AG04449 (cell line): Measurements from ENCODE around the gene PCED1B.

Experiments used
- CTCF ChIA-PET: fragments of 350-600 bp; formaldehyde crosslinking; extraction: SDS; loops from one replicate; lab custom pipeline; 2021; ENCODE audit warnings: antibody characterized with exemption; lab: Yijun Ruan, JAX
- POLR2A ChIA-PET: fragments of 400-600, 350-600 bp; formaldehyde crosslinking; extraction: SDS; loops from one replicate; lab custom pipeline; 2020; ENCODE audit warnings: antibody characterized with exemption, inconsistent platforms; lab: Yijun Ruan, JAX
- DNase-seq: peaks from one replicate; pipeline ENCODE4 v3.0.0-alpha.2; 2010; ENCODE audit warnings: low read depth, low spot score
- H3K4me3 ChIP-seq: 2 replicates; pipeline ENCODE4 v1.5.1; 2011; ENCODE audit warnings: low read depth, mild to moderate bottlenecking, control low read depth, low read length
- TF ChIP-seq, protein P1 (sequence below): IDR thresholded peaks from one replicate; pipeline ENCODE4 v1.5.1; 2011; ENCODE audit warnings: mild to moderate bottlenecking, moderate library complexity, low read length, control low read depth, inconsistent platforms; ENCODE audit not compliant: insufficient read depth; ENCODE audit errors: missing control alignments

The PCED1B gene

GRCh38 chr12:47124451-47124850 lies 45.0 kb downstream of the PCED1B start:
- no peak overlapping the region for H3K4me3 ChIP-seq
- POLR2A ChIA-PET: no interaction called here
- DNase-seq: peak; percentile 17
- CTCF ChIA-PET: no interaction called here
- TF ChIP-seq, protein P1, sequence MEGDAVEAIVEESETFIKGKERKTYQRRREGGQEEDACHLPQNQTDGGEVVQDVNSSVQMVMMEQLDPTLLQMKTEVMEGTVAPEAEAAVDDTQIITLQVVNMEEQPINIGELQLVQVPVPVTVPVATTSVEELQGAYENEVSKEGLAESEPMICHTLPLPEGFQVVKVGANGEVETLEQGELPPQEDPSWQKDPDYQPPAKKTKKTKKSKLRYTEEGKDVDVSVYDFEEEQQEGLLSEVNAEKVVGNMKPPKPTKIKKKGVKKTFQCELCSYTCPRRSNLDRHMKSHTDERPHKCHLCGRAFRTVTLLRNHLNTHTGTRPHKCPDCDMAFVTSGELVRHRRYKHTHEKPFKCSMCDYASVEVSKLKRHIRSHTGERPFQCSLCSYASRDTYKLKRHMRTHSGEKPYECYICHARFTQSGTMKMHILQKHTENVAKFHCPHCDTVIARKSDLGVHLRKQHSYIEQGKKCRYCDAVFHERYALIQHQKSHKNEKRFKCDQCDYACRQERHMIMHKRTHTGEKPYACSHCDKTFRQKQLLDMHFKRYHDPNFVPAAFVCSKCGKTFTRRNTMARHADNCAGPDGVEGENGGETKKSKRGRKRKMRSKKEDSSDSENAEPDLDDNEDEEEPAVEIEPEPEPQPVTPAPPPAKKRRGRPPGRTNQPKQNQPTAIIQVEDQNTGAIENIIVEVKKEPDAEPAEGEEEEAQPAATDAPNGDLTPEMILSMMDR: no peak

DNA sequence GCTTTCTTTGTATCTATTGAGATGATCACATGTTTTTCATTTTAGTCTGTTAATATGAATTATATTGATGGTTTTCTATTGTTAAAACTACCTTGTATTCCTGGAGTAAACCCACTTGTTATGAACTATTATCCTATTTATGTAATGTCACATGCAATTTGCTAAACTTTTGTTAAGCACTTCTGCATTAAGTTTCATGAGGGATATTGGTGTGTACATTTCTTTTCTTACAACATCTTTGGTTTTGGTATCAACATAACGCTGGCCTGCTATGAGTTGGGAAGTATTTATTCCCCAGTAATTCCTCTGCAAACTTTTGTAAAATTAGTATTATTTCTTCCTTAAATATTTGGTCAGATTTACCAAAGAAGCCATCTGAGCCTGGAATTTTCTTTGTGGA lies 46.8 kb downstream of the PCED1B start:
- POLR2A ChIA-PET: no interaction called here
- TF ChIP-seq, protein P1: no peak
- CTCF ChIA-PET: interaction anchor here (0.8 kb wide), 1 partner anchor 12 kb away, joined by 3 read pairs; no protein-coding TSS in a partner anchor
- no peak overlapping the region for H3K4me3 ChIP-seq
- no peak for DNase-seq

DNA sequence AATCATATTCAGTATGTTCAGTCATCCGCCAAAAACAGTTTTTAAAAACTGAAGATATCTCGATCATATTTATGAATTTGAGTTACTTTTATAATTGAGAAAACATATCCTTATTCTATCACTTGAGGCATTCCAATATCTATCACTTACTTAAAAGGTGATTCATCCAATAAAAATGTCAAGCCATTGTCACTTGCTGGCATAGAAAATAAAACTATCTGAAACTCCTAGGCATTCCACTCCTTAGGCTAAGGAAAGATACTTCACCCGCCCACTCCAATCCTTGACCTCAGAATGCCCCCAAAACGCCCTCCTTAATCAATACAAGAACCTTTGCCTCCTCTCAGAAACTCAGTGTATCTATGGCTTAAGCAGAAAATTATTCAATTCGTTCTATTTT lies 51.6 kb downstream of the PCED1B start:
- no peak for DNase-seq
- no peak overlapping the region for H3K4me3 ChIP-seq
- TF ChIP-seq, protein P1: no peak
- POLR2A ChIA-PET: no interaction called here
- CTCF ChIA-PET: no interaction called here

GRCh38 chr12:47134005-47134404 lies 54.6 kb downstream of the PCED1B start:
- DNase-seq: no peak
- no peak overlapping the region for H3K4me3 ChIP-seq
- TF ChIP-seq, protein P1: no peak
- ChIA-PET POLR2A (no interaction called here), CTCF (interaction anchor here (1.2 kb wide), 1 partner anchor 11 kb away, joined by 3 read pairs; no protein-coding TSS in a partner anchor)

GRCh38 chr12:47135578-47135977 lies 56.2 kb downstream of the PCED1B start:
- ChIA-PET POLR2A (no interaction called here), CTCF (no interaction called here)
- no peak overlapping the region for H3K4me3 ChIP-seq
- TF ChIP-seq, protein P1: no peak
- no peak for DNase-seq

DNA sequence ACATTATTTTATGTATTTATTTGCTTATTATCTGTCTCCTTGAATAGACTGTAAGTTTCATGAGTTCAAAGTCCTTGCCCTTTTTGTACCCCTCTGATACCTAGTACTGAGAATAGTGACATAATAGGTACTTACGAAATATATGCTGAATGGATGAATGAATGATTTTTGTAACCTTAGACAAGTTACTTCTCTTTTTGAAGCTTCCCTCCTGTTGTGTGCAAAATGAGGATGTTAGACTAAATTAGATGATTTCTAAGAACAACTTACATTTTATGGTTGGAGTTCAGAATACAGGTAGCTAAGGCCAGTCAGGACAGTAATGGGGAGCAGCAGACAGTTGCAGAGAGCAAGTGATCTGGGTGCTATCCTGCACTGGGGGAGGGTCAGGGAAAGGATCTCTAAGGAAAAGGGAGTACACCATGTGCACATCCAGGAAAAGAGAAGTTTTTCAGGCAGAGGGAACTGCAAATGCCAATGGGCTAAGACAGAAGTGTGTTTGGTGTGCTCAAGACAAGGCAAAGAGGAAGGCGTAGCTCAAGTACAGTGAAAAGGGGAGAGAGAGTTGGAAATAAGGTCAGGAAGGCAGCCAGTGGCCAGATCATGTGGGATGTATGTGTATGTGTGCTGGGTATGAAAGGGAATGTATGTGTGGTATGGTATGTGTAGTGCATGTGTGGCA lies 59.7 kb downstream of the PCED1B start:
- no peak for DNase-seq
- no peak overlapping the region for H3K4me3 ChIP-seq
- TF ChIP-seq, protein P1: no peak
- POLR2A ChIA-PET: no interaction called here
- CTCF ChIA-PET: no interaction called here
